ENCODE data around the gene OR2T3.
"Not testable (repeated sequence)": the region's sequence is repeated elsewhere in the genome, so short reads cannot be mapped to it uniquely, and the experiment has no call there.

DNA sequence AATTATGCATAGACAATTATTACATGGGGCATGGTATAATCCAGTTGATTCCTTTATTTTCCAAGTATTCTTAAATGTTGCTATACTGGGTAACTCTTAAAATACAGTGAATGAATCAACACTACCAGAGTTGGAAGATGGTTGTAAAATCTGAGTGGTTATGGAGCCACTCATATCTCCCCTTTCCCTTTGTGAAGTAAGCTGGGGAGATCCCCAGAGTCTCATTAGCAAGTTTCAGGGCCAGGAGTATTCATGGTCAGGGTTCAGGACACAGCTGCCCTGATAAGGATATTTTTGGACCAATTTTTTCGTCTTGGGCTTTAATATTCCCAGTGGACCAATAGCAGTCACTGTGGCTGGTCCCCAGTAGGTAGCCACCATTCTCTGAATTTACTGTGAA lies 34.5 kb upstream of the OR2T3 start:
- TF ChIP-seq, protein P1, sequence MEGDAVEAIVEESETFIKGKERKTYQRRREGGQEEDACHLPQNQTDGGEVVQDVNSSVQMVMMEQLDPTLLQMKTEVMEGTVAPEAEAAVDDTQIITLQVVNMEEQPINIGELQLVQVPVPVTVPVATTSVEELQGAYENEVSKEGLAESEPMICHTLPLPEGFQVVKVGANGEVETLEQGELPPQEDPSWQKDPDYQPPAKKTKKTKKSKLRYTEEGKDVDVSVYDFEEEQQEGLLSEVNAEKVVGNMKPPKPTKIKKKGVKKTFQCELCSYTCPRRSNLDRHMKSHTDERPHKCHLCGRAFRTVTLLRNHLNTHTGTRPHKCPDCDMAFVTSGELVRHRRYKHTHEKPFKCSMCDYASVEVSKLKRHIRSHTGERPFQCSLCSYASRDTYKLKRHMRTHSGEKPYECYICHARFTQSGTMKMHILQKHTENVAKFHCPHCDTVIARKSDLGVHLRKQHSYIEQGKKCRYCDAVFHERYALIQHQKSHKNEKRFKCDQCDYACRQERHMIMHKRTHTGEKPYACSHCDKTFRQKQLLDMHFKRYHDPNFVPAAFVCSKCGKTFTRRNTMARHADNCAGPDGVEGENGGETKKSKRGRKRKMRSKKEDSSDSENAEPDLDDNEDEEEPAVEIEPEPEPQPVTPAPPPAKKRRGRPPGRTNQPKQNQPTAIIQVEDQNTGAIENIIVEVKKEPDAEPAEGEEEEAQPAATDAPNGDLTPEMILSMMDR (IDR thresholded peaks at IDR 0.05; ENCODE audit: low read depth, low read length, missing input control) = not testable (repeated sequence)
- TF ChIP-seq REST (IDR thresholded peaks at IDR 0.05); TAF1 (conservative IDR thresholded peaks at IDR 0.05); YY1 (IDR thresholded peaks at IDR 0.05); NR2F2 (IDR thresholded peaks at IDR 0.05); MAX (IDR thresholded peaks at IDR 0.05); ZBTB33 (IDR thresholded peaks at IDR 0.05); GABPA (IDR thresholded peaks at IDR 0.05 in 1 of 2, conservative IDR thresholded peaks at IDR 0.05 in 1 of 2): not testable (repeated sequence)

Measured in liver (tissue), 3 donors.